ENCODE measurements around the gene DPY19L3. TPM values are rescaled to one million over a fixed set of nuclear protein-coding genes. Genes with fewer than 3 reads are reported as not detected.
"Not testable (repeated sequence)": the region's sequence is repeated elsewhere in the genome, so short reads cannot be mapped to it uniquely, and the experiment has no call there.

The DPY19L3 gene
- total RNA-seq, 1 donor from 2014 or later, result 10.3 TPM

GRCh38 chr19:32498648-32499200 lies 93.2 kb downstream of the DPY19L3 start:
- TF ChIP-seq POLR2A (IDR thresholded peaks at IDR 0.05) (no peak), CTCF (IDR thresholded peaks at IDR 0.05) (no peak), POLR2AphosphoS5 (IDR thresholded peaks at IDR 0.05; ENCODE audit: insufficient read depth in 1 of 2, low read depth in 1 of 2) (no peak)
- Histone ChIP-seq H3K4me1 (no peaks in the 10 kb centered on the region), H3K9me3 (no peaks in the 10 kb centered on the region), H3K27me3 (no peaks in the 10 kb centered on the region), H3K4me3 (no peak overlapping the region), H3K27ac (no peak overlapping the region), H3K36me3 (no peaks in the 10 kb centered on the region)
- intact Hi-C loops (cut with DNase I), result no loop called here
- no peak for DNase-seq (ENCODE audit: extremely low spot score in 2 of 2)

GRCh38 chr19:32512498-32512897 lies 106.9 kb downstream of the DPY19L3 start:
- H3K27ac ChIP-seq; H3K9me3 ChIP-seq; H3K36me3 ChIP-seq; H3K27me3 ChIP-seq; intact Hi-C loops (cut with DNase I); H3K4me3 ChIP-seq; DNase-seq (ENCODE audit: extremely low spot score in 2 of 2); H3K4me1 ChIP-seq: not testable (repeated sequence)

DNA sequence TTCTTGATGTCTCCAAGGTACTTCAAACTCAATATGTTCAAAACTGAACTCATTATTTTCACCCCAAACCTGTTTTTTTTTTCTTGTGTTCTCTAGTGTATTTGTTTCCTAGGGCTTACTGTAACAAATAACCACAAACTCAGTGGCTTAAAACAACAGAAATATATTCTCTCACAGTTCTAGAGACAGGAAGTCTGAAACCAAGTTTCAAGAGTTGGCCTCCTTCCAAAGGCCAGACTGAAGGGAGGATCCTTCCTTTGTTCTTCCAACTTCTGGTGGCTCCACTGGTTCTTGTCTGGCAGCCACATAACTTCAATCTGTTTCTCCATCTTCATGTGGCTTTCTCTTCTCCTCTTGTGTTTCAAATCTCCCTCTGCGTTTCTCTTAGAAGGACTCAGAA lies 113.5 kb downstream of the DPY19L3 start:
- no peak for DNase-seq (ENCODE audit: extremely low spot score in 2 of 2)
- H3K9me3 ChIP-seq, result no peaks in the 10 kb centered on the region
- no peak overlapping the region for H3K4me3 ChIP-seq
- no peak for TF ChIP-seq POLR2AphosphoS5 (IDR thresholded peaks at IDR 0.05; ENCODE audit: insufficient read depth in 1 of 2, low read depth in 1 of 2)
- TF ChIP-seq POLR2A (IDR thresholded peaks at IDR 0.05), result no peak
- no peak for TF ChIP-seq CTCF (IDR thresholded peaks at IDR 0.05)
- intact Hi-C loops (cut with DNase I), result no loop called here
- H3K36me3 ChIP-seq, result no peaks in the 10 kb centered on the region
- no peaks in the 10 kb centered on the region for H3K27me3 ChIP-seq
- no peak overlapping the region for H3K27ac ChIP-seq
- no peaks in the 10 kb centered on the region for H3K4me1 ChIP-seq

DNA sequence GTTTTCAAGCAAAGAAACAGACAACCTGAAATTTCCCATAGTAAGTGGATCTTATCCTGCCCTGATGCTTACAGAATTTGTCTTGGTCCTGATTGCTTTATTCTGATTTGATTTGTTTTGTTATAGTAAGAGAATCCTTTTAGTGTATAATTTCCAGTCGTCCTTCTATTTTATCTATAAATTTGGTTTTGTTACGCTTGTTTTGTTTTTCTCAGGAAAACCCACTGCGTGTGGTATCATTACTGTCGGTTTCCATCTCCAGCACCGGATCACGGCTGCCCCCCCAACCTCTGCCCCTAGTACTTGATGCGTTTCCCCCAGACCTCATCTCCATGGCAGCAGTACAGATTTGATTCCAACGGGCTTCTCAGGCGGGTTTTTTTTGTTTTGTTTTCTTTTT lies 117.4 kb downstream of the DPY19L3 start:
- H3K27me3 ChIP-seq, result no peaks in the 10 kb centered on the region
- intact Hi-C loops (cut with DNase I), result no loop called here
- no peaks in the 10 kb centered on the region for H3K36me3 ChIP-seq
- H3K9me3 ChIP-seq, result no peaks in the 10 kb centered on the region
- TF ChIP-seq POLR2AphosphoS5 (IDR thresholded peaks at IDR 0.05; ENCODE audit: insufficient read depth in 1 of 2, low read depth in 1 of 2), result no peak
- TF ChIP-seq POLR2A (IDR thresholded peaks at IDR 0.05), result no peak
- TF ChIP-seq CTCF (IDR thresholded peaks at IDR 0.05), result no peak
- H3K4me1 ChIP-seq, result no peaks in the 10 kb centered on the region
- no peak overlapping the region for H3K27ac ChIP-seq
- DNase-seq (ENCODE audit: extremely low spot score in 2 of 2), result no peak
- H3K4me3 ChIP-seq, result no peak overlapping the region

DNA sequence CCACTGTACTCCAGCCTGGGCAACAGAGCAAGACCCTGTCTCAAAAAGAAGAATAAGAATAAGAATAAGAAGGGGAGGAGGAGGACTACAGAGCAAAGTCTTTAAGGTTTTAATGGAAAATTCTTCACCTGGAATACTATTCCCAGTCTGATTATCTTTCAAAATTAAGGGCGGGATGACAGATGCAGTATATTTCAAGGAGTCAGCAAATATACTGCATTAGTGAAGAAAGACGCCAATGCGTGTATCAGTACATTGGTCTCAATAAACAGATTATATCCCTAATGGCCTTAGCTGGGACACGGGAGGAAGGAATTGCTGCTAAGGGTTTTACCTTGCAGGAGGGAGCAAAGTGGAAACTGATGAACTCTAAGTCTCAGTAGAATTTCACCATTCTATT lies 121.3 kb downstream of the DPY19L3 start:
- no peak overlapping the region for H3K27ac ChIP-seq
- no peak for DNase-seq (ENCODE audit: extremely low spot score in 2 of 2)
- H3K36me3 ChIP-seq, result no peaks in the 10 kb centered on the region
- H3K4me3 ChIP-seq, result no peak overlapping the region
- H3K4me1 ChIP-seq, result no peaks in the 10 kb centered on the region
- no peaks in the 10 kb centered on the region for H3K27me3 ChIP-seq
- intact Hi-C loops (cut with DNase I), result no loop called here
- TF ChIP-seq POLR2A (IDR thresholded peaks at IDR 0.05) (no peak), CTCF (IDR thresholded peaks at IDR 0.05) (no peak), POLR2AphosphoS5 (IDR thresholded peaks at IDR 0.05; ENCODE audit: insufficient read depth in 1 of 2, low read depth in 1 of 2) (no peak)
- no peaks in the 10 kb centered on the region for H3K9me3 ChIP-seq

Measured in vagina (tissue), 2 donors.